H1 (cell line): ENCODE data around the gene MS4A18. TPM values are rescaled to one million over a fixed set of nuclear protein-coding genes. Genes with fewer than 3 reads are reported as not detected.

Source experiments
- CTCF ChIA-PET: fragments of 300-600 bp; sonication (Branson Sonifier 250); formaldehyde crosslinking; loops from one replicate; lab custom pipeline; 2021; ENCODE audit not compliant: partially characterized antibody; lab: Charles Lee
- POLR2A ChIA-PET: fragments of 300-600 bp; sonication (Branson Sonifier 250); formaldehyde crosslinking; loops from one replicate; lab custom pipeline; 2021; ENCODE audit warnings: inconsistent platforms; ENCODE audit not compliant: partially characterized antibody; lab: Charles Lee
- DNase-seq, 2 experiments: peaks; one replicate each; pipeline versions ENCODE4 v3.0.0 to v3.0.0-alpha.2; 2010 to 2022; ENCODE audit warnings: low spot score in 2 of 2, low read depth in 1 of 2, mixed read lengths in 1 of 2
- FAIRE-seq: peaks from 2 replicates; lab custom pipeline; 2011; peaks lifted over from hg19 to GRCh38; lab: Jason Lieb, UNC
- H2AFZ ChIP-seq: 2 replicates; pipeline ENCODE4 v1.8.1; 2012; ENCODE audit warnings: low read length, inconsistent platforms
- H2AK5ac ChIP-seq: 2 replicates; pipeline ENCODE4 v1.6.1; 2013; ENCODE audit warnings: low read depth, low read length
- H2BK120ac ChIP-seq: replicated peaks from 2 replicates; pipeline ENCODE3; 2013; ENCODE audit warnings: low read depth, low read length, inconsistent platforms
- H2BK12ac ChIP-seq: 2 replicates; pipeline ENCODE4 v1.6.1; 2013; ENCODE audit warnings: low read depth, low read length
- H2BK15ac ChIP-seq: 2 replicates; pipeline ENCODE4 v1.6.1; 2013; ENCODE audit warnings: low read length
- H2BK20ac ChIP-seq: 2 replicates; pipeline ENCODE4 v1.6.1; 2013; ENCODE audit warnings: low read length
- H2BK5ac ChIP-seq: 2 replicates; pipeline ENCODE4 v1.6.1; 2013; ENCODE audit warnings: low read depth, low read length
- H3K14ac ChIP-seq: 2 replicates; pipeline ENCODE4 v1.6.1; 2013; ENCODE audit warnings: inconsistent platforms; ENCODE audit not compliant: insufficient read length
- H3K18ac ChIP-seq: 2 replicates; pipeline ENCODE4 v1.6.1; 2013; ENCODE audit warnings: low read length; ENCODE audit errors: extremely low read depth
- H3K23ac ChIP-seq: 2 replicates; pipeline ENCODE4 v1.6.1; 2013; ENCODE audit warnings: inconsistent platforms; ENCODE audit not compliant: insufficient read length
- H3K23me2 ChIP-seq: 2 replicates; pipeline ENCODE4 v1.6.1; 2013; ENCODE audit warnings: low read depth, low read length
- H3K27ac ChIP-seq: 2 replicates; pipeline ENCODE4 v1.6.1; 2011; ENCODE audit warnings: low read depth, low read length, inconsistent platforms
- H3K27me3 ChIP-seq, 4 experiments: replicated peaks in 1 of 4; 1 replicate in 1 of 4; 2 replicates in 3 of 4; pipeline versions ENCODE4 v1.6.1 to v1.8.1; 2011 to 2013; ENCODE audit warnings: low read length in 3 of 4, mild to moderate bottlenecking in 3 of 4, inconsistent platforms in 2 of 4, mixed read lengths in 2 of 4, moderate library complexity in 1 of 4; ENCODE audit not compliant: control insufficient read depth in 3 of 4, insufficient read depth in 3 of 4; ENCODE audit errors: extremely low read depth in 1 of 4
- H3K36me3 ChIP-seq, 4 experiments: 2 replicates each; pipeline versions ENCODE4 v1.6.1 to v1.8.1; 2011 to 2013; ENCODE audit warnings: mild to moderate bottlenecking in 4 of 4, low read length in 3 of 4, moderate library complexity in 2 of 4, control low read depth in 1 of 4, inconsistent platforms in 1 of 4; ENCODE audit not compliant: insufficient read depth in 4 of 4, control insufficient read depth in 2 of 4
- H3K4ac ChIP-seq: replicated peaks from 2 replicates; pipeline ENCODE3; 2013; ENCODE audit warnings: low read length, low read depth, mixed read lengths, inconsistent platforms; ENCODE audit not compliant: insufficient read length
- H3K4me1 ChIP-seq, 4 experiments: replicated peaks in 1 of 4; 1 replicate in 1 of 4; 2 replicates in 3 of 4; pipeline versions ENCODE4 v1.6.1 to v1.8.1; 2011 to 2013; ENCODE audit warnings: low read length in 3 of 4, inconsistent platforms in 2 of 4, mixed read lengths in 1 of 4; ENCODE audit not compliant: insufficient read depth in 4 of 4, control insufficient read depth in 3 of 4
- H3K4me2 ChIP-seq, 2 experiments: 2 replicates each; pipeline versions ENCODE4 v1.6.1 to v1.8.1; 2011 to 2013; ENCODE audit warnings: low read depth in 2 of 2, low read length in 2 of 2, control low read depth in 1 of 2, inconsistent platforms in 1 of 2, mild to moderate bottlenecking in 1 of 2; ENCODE audit not compliant: insufficient read depth in 1 of 2
- H3K4me3 ChIP-seq, 4 experiments: fragments of 200-600, 300-600 bp in 1 of 4; sonication (generic), shearing (Covaris generic), sonication (Bioruptor Twin) in 1 of 4; 2 replicates each; pipeline versions ENCODE4 v1.5.1 to v1.8.1; 2011 to 2016; ENCODE audit warnings: low read length in 4 of 4, low read depth in 3 of 4, control low read depth in 2 of 4, inconsistent platforms in 2 of 4, mild to moderate bottlenecking in 2 of 4, mixed read lengths in 1 of 4, moderate library complexity in 1 of 4; ENCODE audit not compliant: insufficient read depth in 2 of 4; ENCODE audit errors: extremely low read depth in 1 of 4
- H3K56ac ChIP-seq: replicated peaks from 2 replicates; pipeline ENCODE3; 2013; ENCODE audit warnings: low read depth, mild to moderate bottlenecking, mixed read lengths, low read length, inconsistent platforms; ENCODE audit not compliant: insufficient read length
- H3K79me1 ChIP-seq: 2 replicates; pipeline ENCODE4 v1.6.1; 2013; ENCODE audit warnings: low read depth, low read length, control low read depth
- H3K79me2 ChIP-seq, 2 experiments: 2 replicates each; pipeline versions ENCODE4 v1.6.1 to v1.8.1; 2012 to 2013; ENCODE audit warnings: low read length in 2 of 2, mild to moderate bottlenecking in 2 of 2, inconsistent platforms in 1 of 2; ENCODE audit not compliant: insufficient read depth in 2 of 2, control insufficient read depth in 1 of 2
- H3K9ac ChIP-seq, 4 experiments: replicated peaks in 1 of 4; 1 replicate in 1 of 4; 2 replicates in 3 of 4; pipeline versions ENCODE4 v1.6.1 to v1.8.1; 2011 to 2013; ENCODE audit warnings: low read depth in 3 of 4, low read length in 3 of 4, control low read depth in 2 of 4, mild to moderate bottlenecking in 2 of 4, moderate library complexity in 2 of 4, inconsistent platforms in 1 of 4; ENCODE audit errors: extremely low read depth in 1 of 4
- H3K9me3 ChIP-seq, 2 experiments: 2 replicates each; pipeline versions ENCODE4 v1.6.1 to v1.8.1; 2012 to 2013; ENCODE audit warnings: mild to moderate bottlenecking in 2 of 2, moderate library complexity in 2 of 2, control low read depth in 1 of 2, inconsistent platforms in 1 of 2, low read depth in 1 of 2, low read length in 1 of 2, mixed read lengths in 1 of 2; ENCODE audit not compliant: insufficient read depth in 2 of 2
- H4K20me1 ChIP-seq, 2 experiments: replicated peaks in 1 of 2; 2 replicates each; pipeline versions ENCODE3 to v1.8.1; 2011 to 2013; ENCODE audit warnings: inconsistent platforms in 2 of 2, low read length in 2 of 2, mild to moderate bottlenecking in 1 of 2; ENCODE audit not compliant: insufficient read depth in 2 of 2, control insufficient read depth in 1 of 2
- H4K5ac ChIP-seq: 2 replicates; pipeline ENCODE4 v1.6.1; 2013; ENCODE audit warnings: low read length, low read depth, mixed read lengths, inconsistent platforms; ENCODE audit not compliant: insufficient read length
- H4K8ac ChIP-seq: 2 replicates; pipeline ENCODE4 v1.8.0; 2013; ENCODE audit warnings: mild to moderate bottlenecking, moderate library complexity, low read length, inconsistent platforms; ENCODE audit not compliant: insufficient read depth; ENCODE audit errors: extremely low read depth
- H4K91ac ChIP-seq: replicated peaks from 2 replicates; pipeline ENCODE3; 2013; ENCODE audit warnings: low read length, mixed read lengths, inconsistent platforms; ENCODE audit not compliant: insufficient read length
- ATF3 ChIP-seq: IDR thresholded peaks from 2 replicates; pipeline ENCODE4 v1.6.1; 2011; ENCODE audit warnings: low read depth, mild to moderate bottlenecking, low read length; ENCODE audit not compliant: insufficient read depth
- E2F6 ChIP-seq: IDR thresholded peaks from 2 replicates; pipeline ENCODE4 v1.6.1; 2012; ENCODE audit warnings: inconsistent platforms
- GTF2F1 ChIP-seq: IDR thresholded peaks from 2 replicates; pipeline ENCODE4 v1.6.1; 2012; ENCODE audit warnings: low read depth, low read length, improper control_type of control experiment, borderline replicate concordance
- MAX ChIP-seq: IDR thresholded peaks from 2 replicates; pipeline ENCODE4 v1.6.1; 2012; ENCODE audit warnings: inconsistent platforms
- USF2 ChIP-seq: IDR thresholded peaks from 2 replicates; pipeline ENCODE4 v1.6.1; 2011; ENCODE audit warnings: low read length, improper control_type of control experiment
- YY1 ChIP-seq: IDR thresholded peaks from 2 replicates; pipeline ENCODE4 v1.6.1; 2011; ENCODE audit warnings: low read depth, mild to moderate bottlenecking, low read length
- WGBS, 2 experiments: shearing (Covaris generic) in 1 of 2; methylation state at CpG; one replicate each; pipeline versions ENCODE4 v1.1.6 to v1.1.7; 2013 to 2015; ENCODE audit warnings: low lambda C conversion rate in 2 of 2, mixed read lengths in 2 of 2, inconsistent platforms in 1 of 2, low coverage in 1 of 2, missing lambda C conversion rate in 1 of 2; ENCODE audit not compliant: insufficient replicate concordance in 2 of 2, insufficient coverage in 1 of 2, insufficient read length in 1 of 2; ENCODE audit errors: extremely low coverage in 1 of 2, missing lambda C conversion rate in 1 of 2; 5-methylcytosine and 5-hydroxymethylcytosine counted together
- polyA plus RNA-seq, 7 experiments: library from polyadenylated mRNA; depleted of rRNA in 3 of 7; stranded (reverse) in 5 of 7; unstranded in 2 of 7; fragments of >200 nt in 5 of 7; fragments of 200-250 nt in 2 of 7; gene quantifications; 1 replicate in 5 of 7; 2 replicates in 1 of 7; 4 replicates in 1 of 7; pipeline versions ENCODE4 v1.2.1 to v1.2.3, GENCODE V29; 2011 to 2013; ENCODE audit warnings: missing spikeins in 2 of 7, mixed read lengths in 2 of 7
- total RNA-seq: library from RNA; stranded (reverse); fragmentation: NEBNext Ultra II Directional; extraction: Animal tissue kit (Norgen Biotek cat#: 25700); gene quantifications from 2 replicates; pipeline ENCODE4 v1.2.1, GENCODE V29; 2021

MS4A18 gene
- total and polyA plus RNA-seq, 2 of the 8 experiments (the other 6 are each of a cell fraction or from before 2014, with no cell fraction given): not detected

- H3K36me3 ChIP-seq: no peaks in the 10 kb centered on the region
- H3K23ac ChIP-seq: no peak overlapping the region
- no peak overlapping the region for H2BK12ac ChIP-seq
- H3K4me1 ChIP-seq: no peaks in the 10 kb centered on the region; a peak in 1 of 7 replicates
- no peak overlapping the region for H2BK20ac ChIP-seq
- no peaks in the 10 kb centered on the region for H4K20me1 ChIP-seq
- 87% methylated on average over 7 of the region's 7 CpGs; no CpG with 5 or more reads in 1 of the 2 experiments for WGBS, 2 experiments
- H3K9me3 ChIP-seq: 0 out of 4 replicates have a peak, but pooled peaks cover 0 to 3% of the 10 kb centered on the region in 2 experiments
- H2AK5ac ChIP-seq: no peak overlapping the region
- no peak overlapping the region for H2BK120ac ChIP-seq
- no peak overlapping the region for H4K91ac ChIP-seq
- H3K14ac ChIP-seq: no peak overlapping the region
- no peaks in the 10 kb centered on the region for H3K23me2 ChIP-seq
- no peak overlapping the region for H3K56ac ChIP-seq
- H3K9ac ChIP-seq: no peak overlapping the region
- FAIRE-seq (no peak), DNase-seq (no peak)
- POLR2A ChIA-PET: interaction anchor here (1.6 kb wide), 1 partner anchor 105 kb away, joined by 3 read pairs; no protein-coding TSS in a partner anchor
- H3K27ac ChIP-seq: no peak overlapping the region
- H3K79me1 ChIP-seq: no peaks in the 10 kb centered on the region
- H3K27me3 ChIP-seq: no peaks in the 10 kb centered on the region; a peak in 1 of 7 replicates
- H3K4ac ChIP-seq: no peak overlapping the region
- H2BK15ac ChIP-seq: no peak overlapping the region
- H3K18ac ChIP-seq: no peak overlapping the region
- H3K4me3 ChIP-seq: no peak overlapping the region
- H3K79me2 ChIP-seq: no peaks in the 10 kb centered on the region
- no peak overlapping the region for H4K8ac ChIP-seq
- no peak overlapping the region for H4K5ac ChIP-seq
- H2BK5ac ChIP-seq: no peak overlapping the region
- CTCF ChIA-PET: interaction anchor here (0.9 to 1.9 kb wide), 3 partner anchors 9 to 48 kb away, joined by 3 to 6 read pairs (median 4); partner anchors contain the start of gene MS4A15
- no peak overlapping the region for H3K4me2 ChIP-seq
- no peak overlapping the region for H2AFZ ChIP-seq
- TF ChIP-seq ATF3: no peak
- TF ChIP-seq USF2: no peak
- no peak for TF ChIP-seq E2F6
- TF ChIP-seq GTF2F1: no peak
- no peak for TF ChIP-seq MAX
- no peak for TF ChIP-seq YY1
Observed at GRCh38 chr11:60783911-60784310, 59.4 kb downstream of the MS4A18 start.
